Measurements from ENCODE around the gene RFX6.

DNA sequence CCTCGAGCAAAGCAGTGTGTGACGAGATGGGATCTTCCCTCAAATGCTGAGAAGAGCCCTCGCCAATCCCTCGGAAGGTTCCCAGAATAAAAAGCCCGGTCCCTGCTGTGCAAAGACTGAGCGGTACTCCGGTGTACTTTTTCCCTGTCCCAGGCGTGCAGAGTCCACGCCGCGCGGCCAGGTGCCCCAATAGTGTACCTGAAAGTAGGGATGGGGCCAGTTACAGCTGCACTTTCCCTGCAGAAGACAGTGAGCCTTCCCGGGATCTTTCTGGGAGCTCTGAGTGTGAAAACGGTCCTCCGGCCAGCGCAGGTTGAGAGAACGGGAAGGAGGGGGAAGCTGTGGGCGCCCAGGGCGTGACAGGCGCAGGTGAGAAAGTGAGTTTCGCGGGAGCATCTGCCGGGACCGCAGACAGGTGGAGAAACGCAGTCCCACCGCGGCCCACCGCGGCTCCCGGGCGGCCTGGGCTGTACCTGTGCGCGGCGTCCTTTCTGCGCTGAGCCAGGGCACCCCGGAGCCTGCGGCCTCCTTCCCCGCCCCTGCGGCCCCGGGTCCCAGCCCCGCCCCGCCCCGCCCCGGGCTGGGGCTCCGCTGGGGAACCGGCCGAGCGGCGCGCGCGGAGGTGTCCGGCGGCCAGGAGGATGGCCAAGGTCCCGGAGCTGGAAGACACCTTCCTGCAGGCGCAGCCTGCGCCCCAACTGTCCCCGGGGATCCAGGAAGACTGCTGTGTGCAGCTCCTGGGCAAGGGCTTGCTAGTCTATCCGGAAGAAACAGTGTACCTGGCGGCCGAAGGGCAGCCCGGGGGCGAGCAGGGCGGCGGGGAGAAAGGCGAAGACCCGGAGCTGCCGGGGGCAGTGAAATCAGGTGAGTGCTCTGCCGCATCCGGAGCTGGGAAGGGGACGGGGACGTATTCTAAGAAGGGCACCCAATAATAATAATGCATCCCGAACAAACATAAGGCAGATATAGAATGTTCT lies at the start of gene RFX6:
- TF ChIP-seq, protein P1, sequence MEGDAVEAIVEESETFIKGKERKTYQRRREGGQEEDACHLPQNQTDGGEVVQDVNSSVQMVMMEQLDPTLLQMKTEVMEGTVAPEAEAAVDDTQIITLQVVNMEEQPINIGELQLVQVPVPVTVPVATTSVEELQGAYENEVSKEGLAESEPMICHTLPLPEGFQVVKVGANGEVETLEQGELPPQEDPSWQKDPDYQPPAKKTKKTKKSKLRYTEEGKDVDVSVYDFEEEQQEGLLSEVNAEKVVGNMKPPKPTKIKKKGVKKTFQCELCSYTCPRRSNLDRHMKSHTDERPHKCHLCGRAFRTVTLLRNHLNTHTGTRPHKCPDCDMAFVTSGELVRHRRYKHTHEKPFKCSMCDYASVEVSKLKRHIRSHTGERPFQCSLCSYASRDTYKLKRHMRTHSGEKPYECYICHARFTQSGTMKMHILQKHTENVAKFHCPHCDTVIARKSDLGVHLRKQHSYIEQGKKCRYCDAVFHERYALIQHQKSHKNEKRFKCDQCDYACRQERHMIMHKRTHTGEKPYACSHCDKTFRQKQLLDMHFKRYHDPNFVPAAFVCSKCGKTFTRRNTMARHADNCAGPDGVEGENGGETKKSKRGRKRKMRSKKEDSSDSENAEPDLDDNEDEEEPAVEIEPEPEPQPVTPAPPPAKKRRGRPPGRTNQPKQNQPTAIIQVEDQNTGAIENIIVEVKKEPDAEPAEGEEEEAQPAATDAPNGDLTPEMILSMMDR (IDR thresholded peaks at IDR 0.05) = no peak
- TF ChIP-seq POLR2A (IDR thresholded peaks at IDR 0.05) (no peak), EP300 (IDR thresholded peaks at IDR 0.05) (no peak)
